Right lobe of liver (tissue), 4 donors: Measurements from ENCODE around the gene ATP1A1.

Experiments
- CTCF ChIP-seq, 4 donors: fragments of 200-600 bp in 3 of 4; fragments of 450-650 bp in 1 of 4; IDR thresholded peaks; one replicate each; pipeline versions ENCODE4 v1.5.1 to v1.8.0; 2016 to 2022; ENCODE audit warnings: antibody characterized with exemption in 4 of 4, mild to moderate bottlenecking in 2 of 4
- POLR2A ChIP-seq: fragments of 450-650 bp; IDR thresholded peaks from one replicate; pipeline ENCODE4 v1.6.1; 2017; ENCODE audit warnings: antibody characterized with exemption, mild to moderate bottlenecking
- donor health status: DM: no; HTN: no; CAD: no.
- donor health status: DM: no; HTN: no; CAD: no.
- donor health status: DM: no; HTN: yes; CAD: no.

- TF ChIP-seq POLR2A (no peak), CTCF (IDR thresholded peaks at IDR 0.05) (no peak)
These were observed 38.0 kb upstream of the ATP1A1 start for GRCh38 chr1:116334868-116335635.
